Measurements from ENCODE around the gene POPDC2. TPM values are rescaled to one million over a fixed set of nuclear protein-coding genes. Genes with fewer than 3 reads are reported as not detected.
A peak's percentile ranks its signal among the peaks of the same experiment; 100 is the strongest.

Gene POPDC2
- total RNA-seq, 4 donors from 2014 or later, result 0.18 to 3.8 (median 0.91) TPM; not detected in 1

DNA sequence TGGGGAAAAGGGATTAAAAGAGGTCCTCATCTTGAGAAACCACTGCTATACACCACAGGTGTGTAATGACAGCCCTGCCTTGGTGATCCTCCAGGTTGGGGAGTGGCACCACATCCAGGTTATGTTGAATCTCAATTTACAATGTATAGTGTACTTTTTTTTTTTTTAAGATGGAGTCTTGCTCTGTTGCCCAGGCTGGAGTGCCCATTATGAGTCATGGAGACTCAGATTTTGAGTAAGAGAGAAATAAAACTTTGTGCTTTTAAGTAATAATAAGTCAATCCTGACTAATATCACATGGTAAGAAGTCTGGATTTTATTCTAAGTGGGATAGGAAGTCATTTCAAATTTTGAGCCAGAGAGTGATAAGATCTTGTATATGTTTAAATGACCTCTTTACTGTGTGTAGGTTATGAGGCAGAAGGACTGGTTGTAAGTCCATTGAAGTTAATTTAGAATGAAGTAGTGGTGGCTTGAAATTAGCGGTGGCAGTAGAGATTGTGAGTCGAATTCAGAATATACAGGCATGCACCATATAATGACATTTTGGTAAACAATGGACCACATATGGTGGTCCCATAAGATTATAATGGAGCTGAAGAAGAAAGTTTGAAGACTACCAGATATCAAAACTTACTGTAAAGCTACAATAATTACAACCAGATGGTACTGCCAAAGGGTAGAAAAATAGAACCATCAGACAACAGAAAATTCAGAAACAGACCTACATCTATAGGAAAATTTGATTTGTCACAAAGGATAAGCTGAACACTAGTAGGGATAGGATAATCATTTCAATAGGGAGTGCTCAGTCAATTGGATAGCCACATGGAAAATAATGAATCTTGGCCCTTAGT is 20.7 kb downstream of the POPDC2 start:
- WGBS, 2 donors, result 68 to 72% methylated on average over 2 of the region's 2 CpGs
- H3K36me3 ChIP-seq, result no peaks in the 10 kb centered on the region
- no peaks in the 10 kb centered on the region for H3K27me3 ChIP-seq
- no peak overlapping the region for H3K4me3 ChIP-seq
- no peaks in the 10 kb centered on the region for H3K9me3 ChIP-seq
- TF ChIP-seq, protein P1, sequence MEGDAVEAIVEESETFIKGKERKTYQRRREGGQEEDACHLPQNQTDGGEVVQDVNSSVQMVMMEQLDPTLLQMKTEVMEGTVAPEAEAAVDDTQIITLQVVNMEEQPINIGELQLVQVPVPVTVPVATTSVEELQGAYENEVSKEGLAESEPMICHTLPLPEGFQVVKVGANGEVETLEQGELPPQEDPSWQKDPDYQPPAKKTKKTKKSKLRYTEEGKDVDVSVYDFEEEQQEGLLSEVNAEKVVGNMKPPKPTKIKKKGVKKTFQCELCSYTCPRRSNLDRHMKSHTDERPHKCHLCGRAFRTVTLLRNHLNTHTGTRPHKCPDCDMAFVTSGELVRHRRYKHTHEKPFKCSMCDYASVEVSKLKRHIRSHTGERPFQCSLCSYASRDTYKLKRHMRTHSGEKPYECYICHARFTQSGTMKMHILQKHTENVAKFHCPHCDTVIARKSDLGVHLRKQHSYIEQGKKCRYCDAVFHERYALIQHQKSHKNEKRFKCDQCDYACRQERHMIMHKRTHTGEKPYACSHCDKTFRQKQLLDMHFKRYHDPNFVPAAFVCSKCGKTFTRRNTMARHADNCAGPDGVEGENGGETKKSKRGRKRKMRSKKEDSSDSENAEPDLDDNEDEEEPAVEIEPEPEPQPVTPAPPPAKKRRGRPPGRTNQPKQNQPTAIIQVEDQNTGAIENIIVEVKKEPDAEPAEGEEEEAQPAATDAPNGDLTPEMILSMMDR (IDR thresholded peaks at IDR 0.05), result no peak
- no peak for TF ChIP-seq POLR2A (IDR thresholded peaks at IDR 0.05)
- H3K27ac ChIP-seq, result peak overlapping the region; percentile 1 to 91 (median 65)
- intact Hi-C loops (cut with DNase I), result no loop called here
- no peak for DNase-seq
- peaks cover 7 to 45% (median 41%) of the 10 kb centered on the region in 3 donors for H3K4me1 ChIP-seq

DNA sequence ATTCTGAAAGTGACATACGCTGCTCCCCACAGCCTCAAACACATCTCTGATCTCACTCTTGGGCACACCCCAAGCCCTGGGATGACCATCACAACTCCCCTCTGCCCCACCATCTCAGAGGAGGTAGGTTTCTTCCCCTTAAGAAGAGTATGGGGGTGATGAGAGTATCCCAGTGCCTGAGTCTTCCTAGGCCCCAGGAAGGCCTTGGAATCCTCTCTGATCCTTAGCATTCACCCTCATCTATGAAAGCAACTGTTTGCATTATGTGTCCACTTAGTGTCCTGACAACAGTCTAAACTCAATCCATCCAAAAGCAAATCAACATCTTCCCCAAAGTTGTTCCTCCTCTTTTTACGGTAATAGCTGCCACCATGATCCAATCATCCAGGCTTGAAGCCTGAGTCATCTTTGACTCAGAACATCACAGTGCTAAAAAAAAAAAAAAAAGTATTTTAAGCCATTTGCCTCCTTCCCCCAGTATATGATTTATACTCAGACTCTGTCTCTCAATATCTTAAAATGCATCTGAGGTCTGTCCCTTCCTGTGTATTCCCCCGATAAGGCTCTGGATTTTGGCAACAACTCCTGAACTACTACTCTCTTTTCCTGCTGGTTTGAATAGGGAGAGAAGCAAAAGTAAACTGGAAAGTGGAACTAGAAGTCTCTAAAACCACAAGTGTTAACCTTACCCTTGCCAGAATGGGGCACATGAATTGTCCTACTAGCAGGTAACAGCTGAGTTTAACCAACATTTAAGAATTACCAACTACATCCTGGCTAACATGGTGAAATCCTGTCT is 22.5 kb downstream of the POPDC2 start:
- no peak for DNase-seq
- H3K4me3 ChIP-seq, result peak overlapping the region in 1 of 4 donors; percentile 12
- WGBS, 2 donors, result 48 to 51% methylated on average over 3 of the region's 3 CpGs

DNA sequence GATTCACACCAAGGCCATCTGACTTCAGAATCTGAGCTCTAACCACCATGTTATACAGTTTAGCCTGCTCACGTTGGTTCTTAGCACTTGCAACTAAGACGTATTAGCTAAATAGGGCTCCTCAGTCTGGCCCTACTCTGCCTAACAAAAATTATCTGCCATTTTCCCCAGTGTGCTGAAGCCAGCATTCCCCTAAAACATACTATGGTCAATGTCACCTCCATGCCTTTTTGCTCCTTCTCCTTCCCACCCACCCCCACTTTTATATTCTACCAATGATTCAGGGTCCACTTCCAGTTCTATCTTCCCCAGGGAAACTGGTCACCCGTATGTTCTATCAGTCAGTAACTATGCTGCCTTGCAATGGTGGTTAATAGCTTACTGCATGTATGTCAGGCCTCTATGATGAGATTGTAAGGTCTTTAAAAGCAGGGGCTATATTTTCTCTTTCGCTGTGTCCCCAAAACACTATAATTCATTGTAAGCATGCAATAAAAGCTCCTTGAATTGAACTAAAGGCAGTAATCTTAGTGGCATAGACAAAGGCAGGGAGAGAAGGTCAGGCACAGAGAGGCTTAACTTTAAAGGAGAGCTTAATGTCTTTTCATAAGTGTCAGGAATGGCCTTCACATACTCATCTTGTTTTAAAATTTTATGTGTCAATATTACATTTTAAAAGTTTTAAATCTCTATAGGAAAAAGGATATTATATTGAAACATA is 23.3 kb downstream of the POPDC2 start:
- peaks cover 7 to 38% (median 33%) of the 10 kb centered on the region in 3 donors for H3K4me1 ChIP-seq
- TF ChIP-seq, protein P1 (IDR thresholded peaks at IDR 0.05), result no peak
- TF ChIP-seq POLR2A (IDR thresholded peaks at IDR 0.05), result no peak
- WGBS, 2 donors, result 86 to 94% methylated on average over 4 of the region's 4 CpGs
- peak overlapping the region in 3 of 4 donors; percentile 67 to 91 (median 73) for H3K27ac ChIP-seq
- H3K27me3 ChIP-seq, result no peaks in the 10 kb centered on the region
- H3K36me3 ChIP-seq, result no peaks in the 10 kb centered on the region
- no peaks in the 10 kb centered on the region for H3K9me3 ChIP-seq
- intact Hi-C loops (cut with DNase I), result no loop called here
- DNase-seq, result no peak
- H3K4me3 ChIP-seq, result no peak overlapping the region

More for the DNA sequence above, 22.5 kb downstream of the POPDC2 start:
- no peak for TF ChIP-seq POLR2A (IDR thresholded peaks at IDR 0.05)
- TF ChIP-seq, protein P1 (IDR thresholded peaks at IDR 0.05), result no peak
- Histone ChIP-seq H3K36me3 (no peaks in the 10 kb centered on the region), H3K27ac (peak overlapping the region; percentile 63 to 91 (median 70)), H3K4me1 (peaks cover 7 to 40% (median 36%) of the 10 kb centered on the region in 3 donors), H3K27me3 (no peaks in the 10 kb centered on the region), H3K9me3 (no peaks in the 10 kb centered on the region)
- intact Hi-C loops (cut with DNase I), result no loop called here

DNA sequence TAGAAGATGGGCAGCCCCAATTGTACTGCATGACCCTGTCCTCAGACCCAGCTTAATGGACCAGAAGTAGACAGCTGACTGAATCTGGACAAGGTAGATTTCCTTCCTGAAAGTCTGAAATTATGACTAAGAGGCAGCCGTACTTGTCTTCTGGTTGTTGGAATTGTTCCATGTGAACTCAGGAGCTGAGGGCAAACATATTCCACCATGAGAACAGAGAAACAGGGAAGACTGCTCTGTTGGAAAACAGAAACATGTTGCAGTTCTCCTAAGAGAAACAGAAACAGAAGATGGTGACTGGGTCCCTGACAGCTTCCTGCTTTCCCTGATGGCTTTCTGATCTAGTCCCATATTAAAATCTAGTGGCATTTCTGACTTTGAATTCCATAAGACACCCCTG is 24.1 kb downstream of the POPDC2 start:
- DNase-seq, result no peak
- no peaks in the 10 kb centered on the region for H3K36me3 ChIP-seq
- H3K4me1 ChIP-seq, result peaks cover 7 to 39% (median 38%) of the 10 kb centered on the region in 3 donors
- no peak overlapping the region for H3K4me3 ChIP-seq
- H3K9me3 ChIP-seq, result no peaks in the 10 kb centered on the region
- no peaks in the 10 kb centered on the region for H3K27me3 ChIP-seq
- WGBS, 2 donors, result 21 to 33% methylated on average over 1 of the region's 1 CpG
- intact Hi-C loops (cut with DNase I), result no loop called here
- H3K27ac ChIP-seq, result peak overlapping the region in 3 of 4 donors; percentile 51 to 91 (median 67)
- TF ChIP-seq, protein P1 (IDR thresholded peaks at IDR 0.05), result no peak
- no peak for TF ChIP-seq POLR2A (IDR thresholded peaks at IDR 0.05)
